Fibroblast of villous mesenchyme (primary cell): ENCODE measurements around the gene SORCS3. TPM values are rescaled to one million over a fixed set of nuclear protein-coding genes. Genes with fewer than 3 reads are reported as not detected.

ENCODE experiments used
- DNase-seq: peaks from one replicate; pipeline ENCODE4 v3.0.0-alpha.2; 2010; ENCODE audit warnings: low read depth
- H3K4me3 ChIP-seq: 2 replicates; pipeline ENCODE4 v1.5.1; 2011; ENCODE audit warnings: low read depth, mild to moderate bottlenecking, low read length
- CTCF ChIP-seq: IDR thresholded peaks from 2 replicates; pipeline ENCODE4 v1.5.1; 2012; ENCODE audit warnings: low read depth, mild to moderate bottlenecking, low read length; ENCODE audit not compliant: insufficient read depth
- total RNA-seq: library from RNA; depleted of rRNA; stranded (reverse); fragments of >200 nt; gene quantifications from 2 replicates; pipeline ENCODE4 v1.2.3, GENCODE V29; 2012

SORCS3 gene
- total RNA-seq, 1 donor, result not detected

- H3K4me3 ChIP-seq, result no peak overlapping the region
- no peak for TF ChIP-seq CTCF
- DNase-seq, result no peak
These were observed 254.9 kb downstream of the SORCS3 start for GRCh38 chr10:104895981-104896380.

GRCh38 chr10:104897696-104898095 is 256.6 kb downstream of the SORCS3 start:
- no peak for TF ChIP-seq CTCF
- DNase-seq, result no peak
- H3K4me3 ChIP-seq, result no peak overlapping the region

GRCh38 chr10:104899779-104900178 is 258.7 kb downstream of the SORCS3 start:
- no peak for DNase-seq
- TF ChIP-seq CTCF, result no peak
- no peak overlapping the region for H3K4me3 ChIP-seq

GRCh38 chr10:104903433-104903832 is 262.3 kb downstream of the SORCS3 start:
- DNase-seq, result no peak
- no peak overlapping the region for H3K4me3 ChIP-seq
- TF ChIP-seq CTCF, result no peak

- TF ChIP-seq CTCF, result no peak
- no peak for DNase-seq
- H3K4me3 ChIP-seq, result no peak overlapping the region
These were observed 263.7 kb downstream of the SORCS3 start for GRCh38 chr10:104904753-104905323.

- DNase-seq, result no peak
- no peak for TF ChIP-seq CTCF
- no peak overlapping the region for H3K4me3 ChIP-seq
These were observed 265.0 kb downstream of the SORCS3 start for GRCh38 chr10:104906112-104906511.

GRCh38 chr10:104907521-104907920 is 266.4 kb downstream of the SORCS3 start:
- no peak for DNase-seq
- H3K4me3 ChIP-seq, result no peak overlapping the region
- TF ChIP-seq CTCF, result no peak
